HepG2 (cell line): Measurements from ENCODE around the gene NEK9. TPM values are rescaled to one million over a fixed set of nuclear protein-coding genes. Genes with fewer than 3 reads are reported as not detected.

Source experiments
- MYC ChIP-seq: sonication (generic); formaldehyde crosslinking; IDR thresholded peaks from 2 replicates; pipeline ENCODE4 v1.9.0; 2021; ENCODE audit warnings: missing genetic modification reagents, borderline replicate concordance
- RXRB ChIP-seq: IDR thresholded peaks from 2 replicates; pipeline ENCODE4 v1.6.1; 2016; ENCODE audit warnings: borderline replicate concordance, missing genetic modification reagents, missing compliant biosample characterization
- SIN3B ChIP-seq: fragments of 150-350 bp; IDR thresholded peaks from 2 replicates; pipeline ENCODE4 v1.6.1; 2014; ENCODE audit warnings: low read length
- TEAD3 ChIP-seq: optimal IDR thresholded peaks from 2 replicates; pipeline ENCODE3; 2016; ENCODE audit warnings: borderline replicate concordance
- YEATS4 ChIP-seq: sonication (generic); formaldehyde crosslinking; IDR thresholded peaks from 2 replicates; pipeline ENCODE4 v1.4.0; 2020; ENCODE audit warnings: missing genetic modification reagents, borderline replicate concordance
- ZNF253 ChIP-seq: sonication (generic); formaldehyde crosslinking; IDR thresholded peaks from 2 replicates; pipeline ENCODE4 v1.8.0; 2022; ENCODE audit warnings: mild to moderate bottlenecking, missing genetic modification reagents, borderline replicate concordance
- ZSCAN21 ChIP-seq: sonication (generic); formaldehyde crosslinking; IDR thresholded peaks from 2 replicates; pipeline ENCODE4 v1.8.0; 2022; ENCODE audit warnings: mild to moderate bottlenecking, missing genetic modification reagents, moderate library complexity, borderline replicate concordance
- polyA plus RNA-seq, 8 experiments: library from polyadenylated mRNA; depleted of rRNA in 3 of 8; stranded (reverse) in 7 of 8; unstranded in 1 of 8; fragments of >200 nt; fragmentation: Illumina TruSeq in 4 of 8; extraction: Trizol in 4 of 8; gene quantifications; 2 replicates each; pipeline versions ENCODE4 v1.2.1 to v1.2.3, GENCODE V29; 2011 to 2016; ENCODE audit warnings: low read depth in 4 of 8, missing spikeins in 1 of 8, mixed read lengths in 1 of 8; ENCODE audit not compliant: insufficient read depth in 1 of 8
- total RNA-seq, 5 experiments: library from RNA; depleted of rRNA; stranded (reverse); fragments of >200 nt; fragmentation: Illumina TruSeq; extraction: Trizol; gene quantifications; 2 replicates each; pipeline ENCODE4 v1.2.3, GENCODE V29; 2016; ENCODE audit warnings: low read depth in 1 of 5
- TF ChIP-seq, protein P1 (sequence below): sonication (generic); formaldehyde crosslinking; IDR thresholded peaks from 2 replicates; pipeline ENCODE4 v1.9.0; 2021; ENCODE audit warnings: mild to moderate bottlenecking, missing genetic modification reagents
- TF ChIP-seq, protein P2 (sequence below): sonication (generic); formaldehyde crosslinking; conservative IDR thresholded peaks from 2 replicates; pipeline ENCODE4 v1.5.0; 2020; ENCODE audit warnings: missing genetic modification reagents
- TF ChIP-seq, protein P3 (sequence below): sonication (generic); formaldehyde crosslinking; IDR thresholded peaks from 2 replicates; pipeline ENCODE4 v1.5.1; 2020; ENCODE audit warnings: mild to moderate bottlenecking, missing genetic modification reagents, borderline replicate concordance

Gene NEK9
- total and polyA plus RNA-seq, 2 of the 13 experiments (the other 11 are each of a cell fraction or from before 2014, with no cell fraction given): 16.5 to 27.3 TPM

DNA sequence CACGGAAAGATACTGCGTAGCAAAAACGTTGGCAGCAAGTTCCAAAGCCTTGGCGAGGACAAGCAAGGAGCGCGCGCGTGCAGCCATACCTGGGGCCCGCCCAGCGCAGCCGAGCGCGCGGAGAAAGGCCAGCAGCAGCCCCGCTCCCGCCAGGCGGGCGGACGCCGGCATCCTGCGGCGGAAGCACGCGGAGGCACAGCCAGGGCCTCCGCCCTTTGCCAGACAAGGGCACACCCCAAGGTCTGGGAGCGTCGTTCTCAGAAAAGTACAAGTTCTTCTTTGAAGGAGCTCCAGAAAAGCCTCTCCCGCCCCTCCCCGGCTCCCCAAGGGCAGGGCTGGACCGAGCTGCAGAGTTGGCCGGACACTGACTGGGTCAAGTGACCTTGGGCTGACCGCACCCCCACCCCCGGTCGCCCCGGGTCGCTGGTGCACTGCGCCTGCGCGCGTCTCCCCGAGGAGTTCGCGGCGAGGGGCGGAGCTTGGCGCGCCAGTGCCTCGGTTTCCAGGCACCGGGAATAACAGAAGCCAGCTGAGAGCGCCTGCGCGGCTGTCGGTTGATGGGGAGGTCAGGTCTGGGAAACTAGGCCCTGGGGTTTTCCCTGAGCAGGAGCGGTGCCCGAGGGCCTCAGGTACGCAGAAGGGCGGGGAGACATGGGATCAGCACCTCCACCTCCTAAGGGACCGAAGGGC, 57.6 kb downstream of the NEK9 start, which contains the start of gene ZC2HC1C (continued):
- TF ChIP-seq, protein P1, sequence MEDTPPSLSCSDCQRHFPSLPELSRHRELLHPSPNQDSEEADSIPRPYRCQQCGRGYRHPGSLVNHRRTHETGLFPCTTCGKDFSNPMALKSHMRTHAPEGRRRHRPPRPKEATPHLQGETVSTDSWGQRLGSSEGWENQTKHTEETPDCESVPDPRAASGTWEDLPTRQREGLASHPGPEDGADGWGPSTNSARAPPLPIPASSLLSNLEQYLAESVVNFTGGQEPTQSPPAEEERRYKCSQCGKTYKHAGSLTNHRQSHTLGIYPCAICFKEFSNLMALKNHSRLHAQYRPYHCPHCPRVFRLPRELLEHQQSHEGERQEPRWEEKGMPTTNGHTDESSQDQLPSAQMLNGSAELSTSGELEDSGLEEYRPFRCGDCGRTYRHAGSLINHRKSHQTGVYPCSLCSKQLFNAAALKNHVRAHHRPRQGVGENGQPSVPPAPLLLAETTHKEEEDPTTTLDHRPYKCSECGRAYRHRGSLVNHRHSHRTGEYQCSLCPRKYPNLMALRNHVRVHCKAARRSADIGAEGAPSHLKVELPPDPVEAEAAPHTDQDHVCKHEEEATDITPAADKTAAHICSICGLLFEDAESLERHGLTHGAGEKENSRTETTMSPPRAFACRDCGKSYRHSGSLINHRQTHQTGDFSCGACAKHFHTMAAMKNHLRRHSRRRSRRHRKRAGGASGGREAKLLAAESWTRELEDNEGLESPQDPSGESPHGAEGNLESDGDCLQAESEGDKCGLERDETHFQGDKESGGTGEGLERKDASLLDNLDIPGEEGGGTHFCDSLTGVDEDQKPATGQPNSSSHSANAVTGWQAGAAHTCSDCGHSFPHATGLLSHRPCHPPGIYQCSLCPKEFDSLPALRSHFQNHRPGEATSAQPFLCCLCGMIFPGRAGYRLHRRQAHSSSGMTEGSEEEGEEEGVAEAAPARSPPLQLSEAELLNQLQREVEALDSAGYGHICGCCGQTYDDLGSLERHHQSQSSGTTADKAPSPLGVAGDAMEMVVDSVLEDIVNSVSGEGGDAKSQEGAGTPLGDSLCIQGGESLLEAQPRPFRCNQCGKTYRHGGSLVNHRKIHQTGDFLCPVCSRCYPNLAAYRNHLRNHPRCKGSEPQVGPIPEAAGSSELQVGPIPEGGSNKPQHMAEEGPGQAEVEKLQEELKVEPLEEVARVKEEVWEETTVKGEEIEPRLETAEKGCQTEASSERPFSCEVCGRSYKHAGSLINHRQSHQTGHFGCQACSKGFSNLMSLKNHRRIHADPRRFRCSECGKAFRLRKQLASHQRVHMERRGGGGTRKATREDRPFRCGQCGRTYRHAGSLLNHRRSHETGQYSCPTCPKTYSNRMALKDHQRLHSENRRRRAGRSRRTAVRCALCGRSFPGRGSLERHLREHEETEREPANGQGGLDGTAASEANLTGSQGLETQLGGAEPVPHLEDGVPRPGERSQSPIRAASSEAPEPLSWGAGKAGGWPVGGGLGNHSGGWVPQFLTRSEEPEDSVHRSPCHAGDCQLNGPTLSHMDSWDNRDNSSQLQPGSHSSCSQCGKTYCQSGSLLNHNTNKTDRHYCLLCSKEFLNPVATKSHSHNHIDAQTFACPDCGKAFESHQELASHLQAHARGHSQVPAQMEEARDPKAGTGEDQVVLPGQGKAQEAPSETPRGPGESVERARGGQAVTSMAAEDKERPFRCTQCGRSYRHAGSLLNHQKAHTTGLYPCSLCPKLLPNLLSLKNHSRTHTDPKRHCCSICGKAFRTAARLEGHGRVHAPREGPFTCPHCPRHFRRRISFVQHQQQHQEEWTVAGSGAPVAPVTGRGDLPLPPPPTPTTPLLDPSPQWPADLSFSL (CRISPR knock-in tag): no peak
- TF ChIP-seq TEAD3 (CRISPR knock-in tag) (peak; percentile 25), ZNF253 (CRISPR knock-in tag) (peak; percentile 68; the same call in 1 of the 2 replicates), ZSCAN21 (0 out of 2 replicates have a peak, but pooled peaks have one; percentile 40), MYC (CRISPR knock-in tag) (peak; percentile 93), RXRB (CRISPR knock-in tag) (peak; percentile 82), SIN3B (no peak), YEATS4 (CRISPR knock-in tag) (peak; percentile 86)
- TF ChIP-seq, protein P2, sequence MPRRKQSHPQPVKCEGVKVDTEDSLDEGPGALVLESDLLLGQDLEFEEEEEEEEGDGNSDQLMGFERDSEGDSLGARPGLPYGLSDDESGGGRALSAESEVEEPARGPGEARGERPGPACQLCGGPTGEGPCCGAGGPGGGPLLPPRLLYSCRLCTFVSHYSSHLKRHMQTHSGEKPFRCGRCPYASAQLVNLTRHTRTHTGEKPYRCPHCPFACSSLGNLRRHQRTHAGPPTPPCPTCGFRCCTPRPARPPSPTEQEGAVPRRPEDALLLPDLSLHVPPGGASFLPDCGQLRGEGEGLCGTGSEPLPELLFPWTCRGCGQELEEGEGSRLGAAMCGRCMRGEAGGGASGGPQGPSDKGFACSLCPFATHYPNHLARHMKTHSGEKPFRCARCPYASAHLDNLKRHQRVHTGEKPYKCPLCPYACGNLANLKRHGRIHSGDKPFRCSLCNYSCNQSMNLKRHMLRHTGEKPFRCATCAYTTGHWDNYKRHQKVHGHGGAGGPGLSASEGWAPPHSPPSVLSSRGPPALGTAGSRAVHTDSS: 0 out of 2 replicates have a peak, but pooled peaks have one; percentile 39
- TF ChIP-seq, protein P3, sequence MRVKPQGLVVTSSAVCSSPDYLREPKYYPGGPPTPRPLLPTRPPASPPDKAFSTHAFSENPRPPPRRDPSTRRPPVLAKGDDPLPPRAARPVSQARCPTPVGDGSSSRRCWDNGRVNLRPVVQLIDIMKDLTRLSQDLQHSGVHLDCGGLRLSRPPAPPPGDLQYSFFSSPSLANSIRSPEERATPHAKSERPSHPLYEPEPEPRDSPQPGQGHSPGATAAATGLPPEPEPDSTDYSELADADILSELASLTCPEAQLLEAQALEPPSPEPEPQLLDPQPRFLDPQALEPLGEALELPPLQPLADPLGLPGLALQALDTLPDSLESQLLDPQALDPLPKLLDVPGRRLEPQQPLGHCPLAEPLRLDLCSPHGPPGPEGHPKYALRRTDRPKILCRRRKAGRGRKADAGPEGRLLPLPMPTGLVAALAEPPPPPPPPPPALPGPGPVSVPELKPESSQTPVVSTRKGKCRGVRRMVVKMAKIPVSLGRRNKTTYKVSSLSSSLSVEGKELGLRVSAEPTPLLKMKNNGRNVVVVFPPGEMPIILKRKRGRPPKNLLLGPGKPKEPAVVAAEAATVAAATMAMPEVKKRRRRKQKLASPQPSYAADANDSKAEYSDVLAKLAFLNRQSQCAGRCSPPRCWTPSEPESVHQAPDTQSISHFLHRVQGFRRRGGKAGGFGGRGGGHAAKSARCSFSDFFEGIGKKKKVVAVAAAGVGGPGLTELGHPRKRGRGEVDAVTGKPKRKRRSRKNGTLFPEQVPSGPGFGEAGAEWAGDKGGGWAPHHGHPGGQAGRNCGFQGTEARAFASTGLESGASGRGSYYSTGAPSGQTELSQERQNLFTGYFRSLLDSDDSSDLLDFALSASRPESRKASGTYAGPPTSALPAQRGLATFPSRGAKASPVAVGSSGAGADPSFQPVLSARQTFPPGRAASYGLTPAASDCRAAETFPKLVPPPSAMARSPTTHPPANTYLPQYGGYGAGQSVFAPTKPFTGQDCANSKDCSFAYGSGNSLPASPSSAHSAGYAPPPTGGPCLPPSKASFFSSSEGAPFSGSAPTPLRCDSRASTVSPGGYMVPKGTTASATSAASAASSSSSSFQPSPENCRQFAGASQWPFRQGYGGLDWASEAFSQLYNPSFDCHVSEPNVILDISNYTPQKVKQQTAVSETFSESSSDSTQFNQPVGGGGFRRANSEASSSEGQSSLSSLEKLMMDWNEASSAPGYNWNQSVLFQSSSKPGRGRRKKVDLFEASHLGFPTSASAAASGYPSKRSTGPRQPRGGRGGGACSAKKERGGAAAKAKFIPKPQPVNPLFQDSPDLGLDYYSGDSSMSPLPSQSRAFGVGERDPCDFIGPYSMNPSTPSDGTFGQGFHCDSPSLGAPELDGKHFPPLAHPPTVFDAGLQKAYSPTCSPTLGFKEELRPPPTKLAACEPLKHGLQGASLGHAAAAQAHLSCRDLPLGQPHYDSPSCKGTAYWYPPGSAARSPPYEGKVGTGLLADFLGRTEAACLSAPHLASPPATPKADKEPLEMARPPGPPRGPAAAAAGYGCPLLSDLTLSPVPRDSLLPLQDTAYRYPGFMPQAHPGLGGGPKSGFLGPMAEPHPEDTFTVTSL (CRISPR knock-in tag): no peak
